Upper lobe of right lung (tissue), 1 donor: ENCODE measurements around the gene GRIN3B. TPM values are rescaled to one million over a fixed set of nuclear protein-coding genes. Genes with fewer than 3 reads are reported as not detected.

ENCODE experiments used
- ATAC-seq: fragments of 200-7000 bp; cut with Tn5 transposase; one replicate; pipeline ENCODE4 v1.9.1; 2020; ENCODE audit warnings: mild to moderate bottlenecking, moderate library complexity
- DNase-seq: peaks from one replicate; pipeline ENCODE4 v3.0.0-alpha.2; 2020
- H3K27ac ChIP-seq: fragments of 200-600 bp; one replicate; pipeline ENCODE4 v1.8.0; 2022
- H3K27me3 ChIP-seq: fragments of 200-600 bp; one replicate; pipeline ENCODE4 v1.8.0; 2022; ENCODE audit warnings: mild to moderate bottlenecking
- H3K36me3 ChIP-seq: fragments of 200-600 bp; one replicate; pipeline ENCODE4 v1.8.0; 2022
- H3K4me1 ChIP-seq: fragments of 200-600 bp; one replicate; pipeline ENCODE4 v1.8.0; 2022
- H3K4me3 ChIP-seq: fragments of 200-600 bp; one replicate; pipeline ENCODE4 v1.8.0; 2022; ENCODE audit warnings: mild to moderate bottlenecking
- H3K9me3 ChIP-seq: fragments of 200-600 bp; one replicate; pipeline ENCODE4 v1.8.0; 2022
- CTCF ChIP-seq: fragments of 200-600 bp; IDR thresholded peaks from one replicate; pipeline ENCODE4 v1.8.0; 2022; ENCODE audit warnings: antibody characterized with exemption
- intact Hi-C: fragments of 100-400 bp; cut with DNase I; formaldehyde crosslinking; loops from one replicate; pipeline ENCODE4 v1.11.0; 2022
- total RNA-seq: library from RNA; stranded (reverse); fragmentation: NEBNext Ultra II Directional; extraction: Animal tissue kit (Norgen Biotek cat#: 25700); gene quantifications from one replicate; pipeline ENCODE4 v1.2.1, GENCODE V29; 2021
- donor health status: DM: no; HTN: yes; CAD: no; lungs with severe emphysema.

Gene GRIN3B
- total RNA-seq, 1 donor from 2014 or later: not detected

- no peak for DNase-seq
- intact Hi-C loops: loop anchor here (10.0 kb wide), 1 partner anchor 46 kb away; no protein-coding TSS in a partner anchor
- TF ChIP-seq CTCF: no peak
- Histone ChIP-seq H3K9me3 (no peaks in the 10 kb centered on the region), H3K27ac (peak overlapping the region; percentile 11), H3K4me3 (peak overlapping the region; percentile 60), H3K27me3 (no peaks in the 10 kb centered on the region), H3K36me3 (peaks cover 30% of the 10 kb centered on the region), H3K4me1 (peaks cover 37% of the 10 kb centered on the region)
- no peak for ATAC-seq
These were observed 38.9 kb downstream of the GRIN3B start for GRCh38 chr19:1038978-1039645.

- peaks cover 30% of the 10 kb centered on the region for H3K36me3 ChIP-seq
- no peaks in the 10 kb centered on the region for H3K27me3 ChIP-seq
- intact Hi-C loops: loop anchor here (10.0 kb wide), 1 partner anchor 45 kb away; no protein-coding TSS in a partner anchor
- H3K9me3 ChIP-seq: no peaks in the 10 kb centered on the region
- DNase-seq (peak; percentile 100), ATAC-seq (peak; percentile 95)
- TF ChIP-seq CTCF: no peak
- H3K27ac ChIP-seq: peak within 1 kb of the TSS; percentile 58
- H3K4me1 ChIP-seq: peaks cover 37% of the 10 kb centered on the region
- peak within 1 kb of the TSS; percentile 60 for H3K4me3 ChIP-seq
These were observed 39.6 kb downstream of the GRIN3B start, which contains the start of gene ABCA7 for GRCh38 chr19:1039646-1040475. TSS of gene ABCA7 (plus strand) at chr19:1040107. CDS start at chr19:1041362, 1,255 bp downstream.

GRCh38 chr19:1040476-1041271 is 40.5 kb downstream of the GRIN3B start:
- DNase-seq: peak; percentile 95
- Histone ChIP-seq H3K27ac (peak overlapping the region; percentile 58), H3K4me1 (peaks cover 37% of the 10 kb centered on the region), H3K27me3 (no peaks in the 10 kb centered on the region), H3K9me3 (no peaks in the 10 kb centered on the region), H3K4me3 (peak overlapping the region; percentile 60), H3K36me3 (peaks cover 24% of the 10 kb centered on the region)
- ATAC-seq: peak; percentile 74
- intact Hi-C loops: no loop called here
- TF ChIP-seq CTCF: no peak

GRCh38 chr19:1041272-1041834 is 41.1 kb downstream of the GRIN3B start:
- Histone ChIP-seq H3K36me3 (peaks cover 17% of the 10 kb centered on the region), H3K27me3 (no peaks in the 10 kb centered on the region), H3K4me1 (peaks cover 37% of the 10 kb centered on the region), H3K4me3 (peak overlapping the region; percentile 60), H3K9me3 (no peaks in the 10 kb centered on the region), H3K27ac (no peak overlapping the region)
- no peak for TF ChIP-seq CTCF
- intact Hi-C loops: no loop called here
- no peak for ATAC-seq
- no peak for DNase-seq
